ENCODE data around the gene KCTD5. TPM values are rescaled to one million over a fixed set of nuclear protein-coding genes. Genes with fewer than 3 reads are reported as not detected.
A peak's percentile ranks its signal among the peaks of the same experiment; 100 is the strongest.
"Not testable (repeated sequence)": the region's sequence is repeated elsewhere in the genome, so short reads cannot be mapped to it uniquely, and the experiment has no call there.

KCTD5 gene
- polyA plus RNA-seq, 3 donors: 21.2 to 26.0 (median 22.6) TPM

DNA sequence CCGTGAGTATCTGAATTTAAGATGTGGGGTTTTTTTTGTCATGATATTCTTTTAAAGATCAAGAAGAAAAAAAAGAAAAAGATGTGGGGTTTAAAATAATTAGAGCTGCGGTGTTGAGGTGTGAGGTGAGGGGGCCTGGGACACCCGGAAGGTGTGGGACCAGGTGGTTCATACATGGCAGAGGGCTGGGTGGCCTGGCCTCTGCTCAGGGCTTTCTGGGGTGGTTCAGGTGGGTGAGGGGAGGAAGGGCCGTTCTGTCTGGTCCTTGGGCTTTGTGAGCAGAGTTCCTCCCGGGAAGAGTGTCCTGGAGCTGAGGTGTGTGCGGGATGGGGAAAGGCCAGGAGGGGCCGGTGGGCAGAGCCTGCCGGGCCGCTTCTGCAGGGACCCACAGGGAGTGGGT, 32.7 kb downstream of the KCTD5 start:
- DNase-seq (ENCODE audit: extremely low read depth in 1 of 11, low read depth in 9 of 11, low spot score in 4 of 11): no peak

DNA sequence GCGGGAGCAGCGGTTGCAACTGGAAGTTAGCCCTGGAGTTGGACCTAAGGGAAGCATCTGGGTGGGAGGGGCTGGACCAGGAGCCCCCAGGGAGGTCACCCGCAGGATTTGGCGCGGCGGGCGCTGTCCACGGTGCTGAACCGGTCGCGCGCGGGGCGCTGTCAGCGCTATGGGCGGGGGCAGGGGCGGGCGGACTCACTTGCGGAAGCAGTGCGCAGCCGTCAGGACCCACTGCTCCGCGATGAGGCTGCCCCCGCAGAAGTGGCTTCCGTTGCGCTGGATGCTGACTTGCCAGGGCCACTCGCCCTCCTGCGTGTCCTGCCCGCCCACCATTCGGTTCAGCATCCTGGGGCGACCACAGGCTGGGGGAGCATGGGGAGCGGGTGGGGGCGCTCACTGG, 33.2 kb downstream of the KCTD5 start:
- DNase-seq (ENCODE audit: extremely low read depth in 1 of 11, low read depth in 9 of 11, low spot score in 4 of 11): peak in 10 of 11 donors; percentile 24 to 65 (median 56)

DNA sequence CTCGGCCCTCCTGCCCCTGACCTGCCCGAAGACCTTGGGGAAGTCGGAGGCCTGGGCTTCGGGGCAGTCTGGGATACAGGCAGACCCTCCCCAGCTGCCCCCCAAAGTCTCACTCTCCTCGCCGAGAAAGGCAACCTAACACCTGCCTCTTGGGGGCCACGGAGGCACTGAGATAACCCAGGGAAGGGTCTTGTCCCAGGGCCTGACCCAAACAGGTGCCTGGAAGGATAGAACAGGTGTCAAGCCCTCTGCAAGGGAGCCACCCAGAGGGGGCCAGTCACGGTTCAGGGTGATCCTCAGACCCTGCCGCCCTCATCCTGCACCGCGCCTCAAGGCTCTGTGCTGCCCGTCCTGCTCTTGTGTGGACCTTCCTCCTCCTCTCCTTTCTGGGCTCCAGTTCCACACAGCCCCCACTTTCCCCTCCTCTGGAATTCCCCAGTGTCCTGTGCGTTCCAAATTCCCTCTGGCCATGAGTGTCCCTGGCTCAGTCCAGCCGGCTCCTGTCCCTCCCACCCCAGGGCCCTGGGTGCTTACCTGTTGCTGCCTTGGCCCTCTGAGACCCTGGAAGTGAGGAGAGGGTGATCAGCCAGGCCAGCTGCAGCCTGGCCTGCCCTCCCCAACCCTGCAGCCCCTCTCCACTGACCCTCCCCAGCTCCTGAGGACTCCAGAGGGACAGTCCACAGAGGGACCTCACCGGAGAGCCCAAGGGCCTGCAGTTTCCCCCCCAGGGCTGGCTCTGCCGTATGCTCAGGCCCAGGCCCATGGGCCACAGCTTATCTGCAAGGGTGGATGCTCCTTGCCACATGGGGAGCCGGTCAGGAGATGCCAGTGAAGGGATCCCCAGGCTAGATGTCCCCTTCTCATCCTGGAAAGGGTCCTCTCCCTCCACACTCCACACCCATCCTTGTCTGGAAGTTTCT, 33.9 kb downstream of the KCTD5 start:
- no peak for DNase-seq (ENCODE audit: extremely low read depth in 1 of 11, low read depth in 9 of 11, low spot score in 4 of 11)

DNA sequence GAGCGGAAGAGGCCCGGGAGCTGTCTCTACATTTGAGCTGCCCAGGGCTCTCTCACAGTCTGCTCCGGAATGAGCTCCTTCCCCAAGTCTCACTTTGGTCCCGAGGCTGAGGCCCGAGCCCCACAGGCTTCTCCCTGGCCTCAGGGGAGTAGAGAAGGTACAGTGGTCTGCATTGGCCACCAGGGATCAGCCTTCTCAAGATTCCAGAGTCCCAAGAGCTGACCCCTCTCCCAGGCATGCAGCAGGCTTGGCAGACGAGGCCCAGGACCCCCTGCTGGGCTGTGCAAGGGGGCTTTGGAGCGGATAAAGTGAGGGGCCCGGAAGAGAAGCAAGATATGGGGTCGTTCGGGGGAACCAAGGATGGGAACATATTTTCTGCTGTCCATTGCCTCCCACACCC, 34.6 kb downstream of the KCTD5 start:
- DNase-seq (ENCODE audit: extremely low read depth in 1 of 11, low read depth in 9 of 11, low spot score in 4 of 11): no peak

DNA sequence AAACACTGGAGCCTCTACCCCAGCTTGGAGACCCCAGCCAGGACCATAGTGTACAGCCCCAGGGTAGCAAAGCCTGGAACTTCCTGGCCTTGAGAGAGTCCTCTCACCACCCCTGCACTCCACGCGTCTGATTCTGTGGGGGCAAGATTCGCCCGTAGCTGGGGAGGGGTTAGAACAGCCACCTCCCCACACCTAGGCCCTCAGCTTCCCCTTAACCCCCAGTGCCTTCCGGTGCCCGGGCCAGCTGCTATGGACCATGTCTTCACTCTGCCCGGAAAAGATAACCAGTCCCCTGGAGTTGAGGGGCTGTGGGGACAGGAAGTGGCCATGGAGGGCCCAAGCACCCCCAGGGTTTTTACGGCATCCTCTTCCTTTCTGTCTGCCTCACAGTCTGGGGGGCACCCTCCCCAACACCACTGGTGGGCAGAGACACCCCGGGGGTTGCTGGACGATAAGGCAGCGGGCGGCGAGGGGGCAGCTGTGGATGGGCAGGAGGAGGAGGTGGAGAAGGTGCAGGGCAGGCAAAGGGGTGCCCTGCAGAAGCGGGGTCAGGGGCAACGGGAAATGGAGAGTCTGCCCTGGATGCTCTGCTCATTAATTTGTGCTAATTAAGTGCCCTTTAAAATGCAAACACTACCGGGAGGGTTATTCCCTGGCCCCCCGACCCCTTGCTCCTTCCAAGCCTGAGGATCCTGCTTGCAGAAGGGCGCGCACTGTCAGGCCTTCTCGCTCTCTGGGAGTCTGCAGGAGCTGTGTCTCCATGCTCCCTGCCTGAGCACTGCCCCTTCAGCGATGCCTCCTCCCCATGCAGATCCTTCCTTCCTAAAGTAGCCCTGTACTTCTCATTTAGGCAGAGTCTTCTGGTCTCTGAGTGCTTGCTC, 35.3 kb downstream of the KCTD5 start:
- no peak for DNase-seq (ENCODE audit: extremely low read depth in 1 of 11, low read depth in 9 of 11, low spot score in 4 of 11)

DNA sequence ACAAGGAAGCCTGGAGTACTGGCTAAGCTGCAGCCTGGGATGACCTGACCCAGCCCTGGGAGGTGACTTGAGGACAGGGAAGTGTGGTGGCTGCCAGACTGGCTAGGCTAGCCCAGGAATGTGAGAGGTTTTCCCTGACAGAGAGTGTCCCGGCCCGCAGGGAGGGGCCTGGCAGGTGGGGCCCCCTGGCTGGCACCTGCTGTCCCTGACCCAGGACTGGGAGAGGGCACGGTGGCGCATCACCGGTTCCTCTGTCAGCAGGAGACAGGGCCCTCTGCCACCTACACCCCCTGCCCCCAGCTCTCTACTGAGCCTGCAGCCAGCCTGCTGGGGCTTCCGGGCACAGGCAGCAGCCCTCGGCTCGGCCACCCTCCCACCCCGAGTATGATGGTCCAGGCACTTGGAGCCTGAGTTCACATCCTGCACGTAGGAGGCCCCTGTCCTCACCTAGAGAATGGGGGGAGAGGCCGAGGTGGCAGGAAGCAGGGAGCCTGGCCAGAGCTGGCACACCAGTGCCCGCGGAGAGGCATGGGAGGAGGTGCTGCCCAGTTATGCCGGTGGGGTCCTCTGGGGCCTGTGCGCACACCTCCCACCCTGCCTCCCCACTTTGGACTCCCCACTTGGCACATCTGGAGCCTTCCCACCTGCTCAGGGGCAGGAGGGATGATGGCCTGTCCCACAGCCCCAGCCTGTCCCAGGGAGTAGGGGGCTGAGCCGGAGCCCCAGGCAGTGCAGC, 37.2 kb downstream of the KCTD5 start:
- no peak for DNase-seq (ENCODE audit: extremely low read depth in 1 of 11, low read depth in 9 of 11, low spot score in 4 of 11)

DNA sequence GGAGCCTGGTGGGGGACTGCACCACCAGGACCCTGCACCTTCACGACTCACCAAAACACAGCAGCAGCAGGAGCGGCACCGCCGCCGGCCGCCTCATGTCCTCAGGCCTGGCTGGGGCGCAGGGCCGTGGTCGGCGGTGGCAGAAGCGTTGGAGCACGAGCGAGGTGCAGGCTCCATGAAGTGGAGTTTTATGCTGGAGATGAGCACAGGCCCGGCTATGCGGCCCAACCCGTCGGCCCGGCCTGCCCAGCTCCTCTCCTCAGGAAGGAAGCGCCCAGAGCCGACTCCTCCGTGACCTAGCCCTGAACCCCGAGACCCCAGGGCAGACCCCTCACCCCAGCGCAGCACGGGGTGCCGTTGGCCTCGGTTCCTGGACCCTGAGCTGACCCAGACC, 37.7 kb downstream of the KCTD5 start, which contains the start of gene PRSS27:
TSS of gene PRSS27 (minus strand) at position 161 of the 394 bp plus-strand sequence. CDS start at position 97, 64 bp downstream.
- no peak for DNase-seq (ENCODE audit: extremely low read depth in 1 of 11, low read depth in 9 of 11, low spot score in 4 of 11)

DNA sequence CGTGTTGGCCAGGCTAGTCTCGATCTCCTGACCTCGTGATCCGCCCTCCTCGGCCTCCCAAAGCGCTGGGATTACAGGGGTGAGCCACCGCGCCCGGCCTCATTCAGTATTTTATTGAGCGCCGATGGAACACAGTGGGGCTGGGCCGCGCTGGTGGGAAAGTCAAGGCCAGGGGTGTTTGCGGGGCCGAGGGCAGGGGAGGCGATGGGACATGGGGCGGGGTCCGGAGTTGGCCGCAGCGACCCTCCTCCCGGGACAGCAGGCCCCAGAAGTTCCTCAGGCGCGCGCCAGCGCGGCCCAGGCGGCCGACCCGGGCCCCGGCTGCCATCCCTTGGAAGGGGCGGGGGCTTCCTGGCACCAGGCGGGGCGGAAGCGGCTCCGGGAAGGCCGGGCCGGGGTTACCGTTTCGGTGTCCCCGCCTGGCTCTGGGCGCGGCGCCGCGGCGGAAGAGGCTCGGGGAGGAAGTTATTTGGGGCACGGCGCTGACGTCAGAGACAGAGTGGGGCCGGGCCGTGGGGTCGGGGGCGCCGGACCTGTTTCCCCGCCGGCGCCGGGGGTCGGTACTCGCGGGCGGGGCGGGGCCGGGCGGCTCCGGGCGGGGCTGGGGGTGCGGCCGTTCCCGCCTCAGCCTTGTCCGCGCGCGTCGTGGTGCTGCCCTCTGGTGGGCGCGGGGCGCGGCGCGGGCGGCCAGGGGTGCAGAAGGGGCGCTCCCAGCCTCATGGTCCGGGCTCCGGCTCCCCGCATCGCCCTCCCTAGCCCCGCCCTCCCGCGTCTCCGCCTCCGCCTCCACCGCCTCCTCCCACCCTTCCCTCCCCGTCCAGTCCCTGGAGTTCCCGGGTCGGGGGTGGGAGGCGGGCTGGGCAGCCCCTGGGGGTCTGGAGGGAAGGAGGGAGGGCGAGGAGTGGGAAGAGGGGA, 38.7 kb downstream of the KCTD5 start:
- peak; percentile 39 to 77 (median 69) for DNase-seq (ENCODE audit: extremely low read depth in 1 of 11, low read depth in 9 of 11, low spot score in 4 of 11)

DNA sequence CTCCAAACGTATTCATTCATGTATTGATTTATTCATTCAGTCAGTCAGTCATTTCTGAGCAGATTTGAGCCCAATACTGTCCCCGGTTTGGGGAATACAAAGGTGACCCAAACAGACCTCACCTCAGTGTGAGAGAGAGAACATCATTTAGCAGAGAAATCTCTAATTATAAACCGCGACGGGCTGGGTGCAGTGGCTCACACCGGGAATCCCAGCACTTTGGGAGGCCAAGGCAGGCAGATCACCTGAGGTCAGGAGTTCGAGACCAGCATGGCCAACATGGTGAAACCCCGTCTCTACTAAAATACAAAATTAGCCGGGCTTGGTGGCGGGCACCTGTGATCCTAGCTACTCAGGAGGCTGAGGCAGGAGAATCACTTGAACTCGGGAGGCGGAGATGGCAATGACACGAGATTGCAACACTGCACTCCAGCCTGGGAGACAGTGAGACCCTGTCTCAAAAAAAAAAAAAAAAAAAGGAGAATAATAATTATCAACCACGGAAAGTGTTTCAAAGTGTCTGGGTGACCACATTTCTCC, 39.4 kb downstream of the KCTD5 start:
- not testable (repeated sequence) for DNase-seq (ENCODE audit: extremely low read depth in 1 of 11, low read depth in 9 of 11, low spot score in 4 of 11)

DNA sequence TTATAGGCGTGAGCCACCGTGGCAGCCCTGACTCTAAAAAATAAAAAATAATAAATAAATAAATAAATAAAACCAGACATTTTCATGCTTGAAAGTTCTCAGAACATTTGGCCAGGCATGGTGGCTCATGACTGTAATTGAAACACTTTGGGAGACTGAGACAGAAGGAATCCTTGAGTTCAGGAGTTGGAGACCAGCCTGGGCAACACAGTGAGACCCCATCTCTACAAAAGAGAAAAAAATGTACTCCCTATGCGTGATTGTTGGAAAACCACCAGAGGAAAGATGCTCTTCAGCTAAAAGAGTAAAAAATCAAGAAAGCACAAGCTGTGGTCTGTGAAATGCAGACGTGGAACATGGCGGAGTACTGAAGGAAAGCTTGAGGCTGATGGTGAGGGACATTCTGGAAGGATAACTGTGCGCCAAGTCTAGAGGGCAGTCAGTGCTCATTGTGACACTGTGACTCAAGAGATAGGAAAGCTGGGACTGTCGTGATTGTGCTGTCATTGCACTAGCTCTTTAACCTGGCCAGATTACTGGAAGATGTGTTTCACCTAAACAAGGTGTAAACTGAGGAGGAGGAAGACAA, 41.9 kb downstream of the KCTD5 start:
- DNase-seq (ENCODE audit: extremely low read depth in 1 of 11, low read depth in 9 of 11, low spot score in 4 of 11): no peak

DNA sequence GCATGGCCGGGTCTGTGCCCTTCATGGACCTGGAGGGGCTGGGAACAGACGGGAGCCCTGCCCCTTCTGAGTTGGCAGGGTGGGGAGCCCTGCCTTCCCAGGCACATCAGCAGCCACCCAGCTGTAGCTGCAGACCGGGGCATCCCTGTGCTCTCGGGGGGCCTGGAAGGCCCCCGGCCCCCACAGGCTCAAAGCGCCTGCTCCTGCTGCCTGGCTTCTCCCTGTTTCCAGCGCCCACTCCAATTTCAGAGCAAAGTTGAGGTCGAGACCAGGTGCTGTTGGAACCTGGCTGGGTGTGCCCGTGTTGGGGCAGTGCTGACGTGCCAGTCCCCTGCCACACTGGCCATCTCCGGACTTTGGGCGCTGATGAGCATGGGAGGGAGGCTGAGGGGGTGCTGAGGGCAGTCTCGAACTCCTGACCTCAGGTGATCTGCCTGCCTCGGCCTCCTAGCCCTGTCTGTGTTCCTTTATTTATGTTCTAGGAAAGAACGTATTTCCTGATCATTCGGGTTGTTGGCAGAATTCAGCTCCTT, 42.6 kb downstream of the KCTD5 start:
- DNase-seq (ENCODE audit: extremely low read depth in 1 of 11, low read depth in 9 of 11, low spot score in 4 of 11): no peak

DNA sequence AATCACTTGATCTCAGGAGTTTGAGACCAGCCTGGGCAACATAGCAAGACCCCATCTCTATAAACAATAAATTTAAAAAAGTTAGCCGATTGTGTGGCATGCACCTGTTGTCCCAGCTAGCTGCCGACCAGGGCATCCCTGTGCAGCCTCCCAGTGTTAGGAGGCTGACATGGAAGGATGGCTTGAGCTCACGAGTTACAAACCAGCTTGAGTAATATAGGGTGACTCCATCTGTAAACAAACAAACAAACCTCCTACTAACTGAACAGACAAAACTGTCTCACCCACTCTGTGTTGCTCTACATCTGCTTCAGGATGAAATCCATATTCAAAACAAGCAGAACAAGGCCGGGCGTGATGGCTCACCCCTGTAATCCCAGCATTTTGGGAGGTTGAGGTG, 44.6 kb downstream of the KCTD5 start:
- DNase-seq (ENCODE audit: extremely low read depth in 1 of 11, low read depth in 9 of 11, low spot score in 4 of 11): no peak

DNA sequence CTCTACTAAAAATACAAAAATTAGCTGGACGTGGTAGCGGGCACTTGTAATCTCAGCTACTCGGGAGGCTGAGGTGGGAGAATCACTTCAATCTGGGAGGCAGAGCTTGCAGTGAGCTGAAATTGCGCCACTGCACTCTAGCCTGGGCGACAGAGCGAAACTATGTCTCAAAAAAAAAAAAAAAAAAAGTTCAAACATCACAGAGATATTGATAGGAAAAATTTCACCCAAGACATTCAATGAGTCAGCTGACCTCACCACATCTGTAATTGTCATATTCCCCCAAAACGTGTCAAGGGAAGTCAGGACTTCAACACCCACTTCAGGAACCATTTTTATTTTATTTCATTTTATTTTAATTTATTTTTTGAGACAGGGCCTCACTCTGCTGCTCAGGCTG, 45.7 kb downstream of the KCTD5 start:
- no peak for DNase-seq (ENCODE audit: extremely low read depth in 1 of 11, low read depth in 9 of 11, low spot score in 4 of 11)

DNA sequence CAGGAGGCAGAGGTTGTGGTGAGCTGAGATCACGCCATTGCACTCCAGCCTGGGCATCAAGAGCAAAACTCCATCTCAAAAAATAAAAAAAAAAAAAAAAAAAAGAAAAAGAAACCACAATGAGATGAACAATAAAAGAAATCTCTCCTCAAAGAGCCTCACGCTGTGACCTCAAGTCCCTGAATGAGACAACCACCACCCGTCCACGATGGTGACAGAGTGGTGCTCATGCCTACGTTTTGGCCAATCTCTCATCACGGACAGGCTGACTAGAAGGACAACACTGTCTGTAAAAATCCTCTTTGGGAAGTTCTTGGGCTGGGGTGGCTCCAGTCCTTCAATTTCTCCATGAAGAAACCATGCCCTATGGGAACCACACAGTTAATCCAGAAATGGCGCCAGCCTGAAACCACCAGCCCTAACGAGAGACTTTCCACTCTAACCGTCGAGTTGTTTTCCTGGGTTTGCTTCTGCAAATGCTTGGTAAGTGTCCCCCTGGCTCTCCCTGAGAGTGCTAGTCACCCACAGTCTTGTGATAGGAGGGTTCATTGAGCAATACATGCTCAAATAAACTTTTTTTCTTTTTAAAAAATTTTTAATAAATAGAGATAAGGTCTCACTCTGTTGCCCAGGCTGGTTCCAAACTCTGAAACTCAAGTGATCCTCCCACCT, 52.7 kb downstream of the KCTD5 start:
- no peak for DNase-seq (ENCODE audit: extremely low read depth in 1 of 11, low read depth in 9 of 11, low spot score in 4 of 11)

DNA sequence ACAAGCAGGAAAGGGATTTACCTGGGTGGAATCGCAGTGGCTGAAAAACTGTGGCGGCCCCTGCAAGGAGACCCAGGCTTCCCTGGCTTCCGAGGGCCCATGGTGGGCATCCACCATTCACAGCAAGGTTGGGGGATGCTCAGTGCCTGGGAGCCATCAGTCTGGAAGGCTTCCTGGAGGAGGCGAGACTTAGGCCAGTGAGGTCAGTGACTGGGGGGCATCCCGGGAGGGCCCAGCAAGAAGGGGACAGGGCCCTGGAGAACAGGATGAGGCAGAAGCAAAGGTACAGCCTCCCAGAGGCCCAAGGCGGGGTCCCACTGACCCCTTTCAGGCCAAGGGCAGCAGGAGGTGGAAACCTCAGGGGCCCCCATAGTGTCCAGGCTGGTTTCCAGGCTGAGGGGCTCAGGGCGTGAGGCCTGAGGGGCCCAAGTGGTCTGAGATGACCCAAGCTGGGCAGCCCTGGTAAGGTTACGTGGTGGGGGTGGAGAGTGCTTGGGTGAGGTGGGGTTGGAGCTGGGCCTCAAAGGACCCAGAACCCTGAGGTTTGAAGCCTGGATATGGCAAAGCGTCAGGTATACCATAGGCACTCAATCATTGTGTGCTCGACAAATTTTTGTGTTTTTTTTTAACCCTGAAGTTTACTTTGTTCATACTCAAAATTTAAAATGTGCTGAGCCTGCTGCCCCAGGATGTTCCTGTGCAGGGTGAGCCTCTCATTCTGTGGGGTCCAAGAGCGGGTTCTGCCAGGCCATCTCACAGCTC, 54.3 kb downstream of the KCTD5 start:
- DNase-seq (ENCODE audit: extremely low read depth in 1 of 11, low read depth in 9 of 11, low spot score in 4 of 11): no peak

DNA sequence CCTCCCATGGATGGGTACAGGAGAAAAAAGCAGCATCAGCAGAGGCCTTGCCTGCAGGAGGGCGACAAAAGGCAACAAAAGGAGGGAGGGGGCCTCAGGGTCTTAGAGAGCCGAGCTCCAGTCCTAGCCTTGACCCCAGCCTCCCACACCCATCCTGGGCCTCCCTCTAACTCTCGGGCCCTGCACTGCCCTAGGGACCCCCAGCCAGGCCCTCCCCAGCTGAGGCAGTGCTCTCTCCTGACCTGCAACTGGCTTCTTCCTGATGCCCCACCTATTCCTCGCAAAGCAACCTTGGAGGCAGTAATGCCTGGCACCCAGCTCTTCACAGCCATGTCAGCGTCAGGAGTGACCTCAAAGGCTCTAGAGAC, 54.9 kb downstream of the KCTD5 start:
- DNase-seq (ENCODE audit: extremely low read depth in 1 of 11, low read depth in 9 of 11, low spot score in 4 of 11): no peak
